H9 (cell line): ENCODE data around the gene UBA1. TPM values are rescaled to one million over a fixed set of nuclear protein-coding genes. Genes with fewer than 3 reads are reported as not detected.

ENCODE experiments used
- DNase-seq: peaks from one replicate; pipeline ENCODE4 v3.0.0-alpha.2; 2017
- H2AFZ ChIP-seq: one replicate; pipeline ENCODE4 v1.6.1; 2013; ENCODE audit warnings: mild to moderate bottlenecking, low read length, control low read depth, moderate library complexity
- H2AK5ac ChIP-seq: 2 replicates; pipeline ENCODE4 v1.6.1; 2013; ENCODE audit warnings: low read length, control low read depth, mixed read lengths; ENCODE audit not compliant: insufficient read length
- H2BK120ac ChIP-seq: one replicate; pipeline ENCODE4 v1.6.1; 2013; ENCODE audit warnings: low read depth, mild to moderate bottlenecking, low read length, control low read depth, inconsistent platforms; ENCODE audit not compliant: poor library complexity, severe bottlenecking
- H2BK12ac ChIP-seq: 2 replicates; pipeline ENCODE4 v1.6.1; 2013; ENCODE audit warnings: low read length, control low read depth, mixed read lengths, low read depth; ENCODE audit not compliant: insufficient read length
- H2BK15ac ChIP-seq: 2 replicates; pipeline ENCODE4 v1.6.1; 2013; ENCODE audit warnings: low read depth, low read length, control low read depth
- H2BK20ac ChIP-seq: one replicate; pipeline ENCODE4 v1.6.1; 2013; ENCODE audit warnings: low read depth, mild to moderate bottlenecking, low read length, control low read depth, inconsistent platforms; ENCODE audit not compliant: poor library complexity, severe bottlenecking
- H2BK5ac ChIP-seq: 2 replicates; pipeline ENCODE4 v1.6.1; 2013; ENCODE audit warnings: low read length, control low read depth, mixed read lengths; ENCODE audit not compliant: insufficient read length
- H3K14ac ChIP-seq: 2 replicates; pipeline ENCODE4 v1.6.1; 2013; ENCODE audit warnings: low read length, control low read depth; ENCODE audit not compliant: insufficient read depth
- H3K18ac ChIP-seq: 2 replicates; pipeline ENCODE4 v1.6.1; 2013; ENCODE audit warnings: low read depth, mild to moderate bottlenecking, mixed read lengths, low read length, control low read depth; ENCODE audit not compliant: insufficient read length
- H3K23ac ChIP-seq: 2 replicates; pipeline ENCODE4 v1.6.1; 2013; ENCODE audit warnings: low read length, control low read depth, mixed read lengths, low read depth; ENCODE audit not compliant: insufficient read length
- H3K23me2 ChIP-seq: 2 replicates; pipeline ENCODE4 v1.6.1; 2013; ENCODE audit warnings: low read depth, mild to moderate bottlenecking, mixed read lengths, low read length, control low read depth; ENCODE audit not compliant: insufficient read length, poor library complexity, severe bottlenecking
- H3K27ac ChIP-seq: 2 replicates; pipeline ENCODE4 v1.5.1; 2013; ENCODE audit warnings: low read length, control low read depth, mixed read lengths, low read depth; ENCODE audit not compliant: insufficient read length
- H3K27me3 ChIP-seq: 2 replicates; pipeline ENCODE4 v1.6.1; 2013; ENCODE audit warnings: low read length, control low read depth, inconsistent platforms; ENCODE audit not compliant: insufficient read depth
- H3K4ac ChIP-seq: 2 replicates; pipeline ENCODE4 v1.6.1; 2013; ENCODE audit warnings: low read depth, mild to moderate bottlenecking, control low read depth, inconsistent platforms, low read length, moderate library complexity
- H3K4me1 ChIP-seq: 2 replicates; pipeline ENCODE4 v1.6.1; 2013; ENCODE audit warnings: low read length, control low read depth, inconsistent platforms; ENCODE audit not compliant: insufficient read depth
- H3K4me2 ChIP-seq: 2 replicates; pipeline ENCODE4 v1.6.1; 2013; ENCODE audit warnings: low read length, control low read depth, mixed read lengths; ENCODE audit not compliant: insufficient read length, insufficient read depth
- H3K56ac ChIP-seq: 2 replicates; pipeline ENCODE4 v1.6.1; 2013; ENCODE audit warnings: low read depth, mild to moderate bottlenecking, mixed read lengths, low read length, control low read depth; ENCODE audit not compliant: insufficient read length
- H3K79me1 ChIP-seq: 2 replicates; pipeline ENCODE4 v1.6.1; 2013; ENCODE audit warnings: low read depth, mild to moderate bottlenecking, moderate library complexity, low read length, control low read depth, inconsistent platforms; ENCODE audit not compliant: insufficient read depth, poor library complexity, severe bottlenecking
- H3K79me2 ChIP-seq: 2 replicates; pipeline ENCODE4 v1.6.1; 2013; ENCODE audit warnings: low read length, control low read depth, inconsistent platforms; ENCODE audit not compliant: insufficient read depth
- H3K9ac ChIP-seq: 2 replicates; pipeline ENCODE4 v1.6.1; 2013; ENCODE audit warnings: low read length, control low read depth, mixed read lengths; ENCODE audit not compliant: insufficient read length; ENCODE audit errors: extremely low read depth
- H3K9me3 ChIP-seq: one replicate; pipeline ENCODE4 v1.6.1; 2013; ENCODE audit warnings: low read depth, low read length, inconsistent platforms; ENCODE audit not compliant: control insufficient read depth
- H3T11ph ChIP-seq: one replicate; pipeline ENCODE4 v1.6.1; 2013; ENCODE audit warnings: mild to moderate bottlenecking, low read length, control low read depth, inconsistent platforms
- H4K20me1 ChIP-seq: one replicate; pipeline ENCODE4 v1.6.1; 2013; ENCODE audit not compliant: control insufficient read depth, insufficient read length, insufficient read depth
- H4K5ac ChIP-seq: 2 replicates; pipeline ENCODE4 v1.6.1; 2013; ENCODE audit warnings: low read depth, mild to moderate bottlenecking, mixed read lengths, low read length, control low read depth; ENCODE audit not compliant: insufficient read length
- H4K8ac ChIP-seq: replicated peaks from 2 replicates; pipeline ENCODE4 v1.6.1; 2013; ENCODE audit warnings: low read length, control low read depth, mixed read lengths, low read depth; ENCODE audit not compliant: insufficient read length
- H4K91ac ChIP-seq: 2 replicates; pipeline ENCODE4 v1.6.1; 2013; ENCODE audit warnings: low read depth, mild to moderate bottlenecking, moderate library complexity, mixed read lengths, low read length, control low read depth; ENCODE audit not compliant: insufficient read length
- H3K27ac Mint-ChIP-seq, 3 experiments: 2 replicates in 2 of 3; 3 replicates in 1 of 3; pipeline ENCODE4 v1.8.0; 2020 to 2021; ENCODE audit warnings: mixed read lengths in 3 of 3, mild to moderate bottlenecking in 1 of 3, moderate library complexity in 1 of 3
- H3K27me3 Mint-ChIP-seq: 2 replicates; pipeline ENCODE4 v1.8.0; 2021; ENCODE audit warnings: low read depth, mild to moderate bottlenecking, moderate library complexity, mixed read lengths
- H3K36me3 Mint-ChIP-seq, 3 experiments: 2 replicates in 2 of 3; 3 replicates in 1 of 3; pipeline ENCODE4 v1.8.0; 2020 to 2021; ENCODE audit warnings: low read depth in 3 of 3, mixed read lengths in 3 of 3; ENCODE audit not compliant: insufficient read depth in 1 of 3
- H3K4me1 Mint-ChIP-seq, 2 experiments: 2 replicates each; pipeline ENCODE4 v1.8.0; 2020; ENCODE audit warnings: mixed read lengths in 2 of 2
- H3K4me3 Mint-ChIP-seq, 2 experiments: 2 replicates in 1 of 2; 3 replicates in 1 of 2; pipeline ENCODE4 v1.8.0; 2020 to 2021; ENCODE audit warnings: mild to moderate bottlenecking in 2 of 2, mixed read lengths in 2 of 2, moderate library complexity in 1 of 2
- H3K9me3 Mint-ChIP-seq, 2 experiments: 2 replicates in 1 of 2; 3 replicates in 1 of 2; pipeline ENCODE4 v1.8.0; 2020; ENCODE audit warnings: mild to moderate bottlenecking in 2 of 2, mixed read lengths in 2 of 2, moderate library complexity in 1 of 2
- CTCF ChIP-seq: fragments of 200-600 bp; sonication (generic); conservative IDR thresholded peaks from 3 replicates; pipeline ENCODE4 v1.8.0; 2021; ENCODE audit warnings: antibody characterized with exemption, mild to moderate bottlenecking
- WGBS: extraction: QIAGEN DNeasy Blood & Tissue Kit; methylation state at CpG from one replicate; pipeline ENCODE4 v1.1.7; 2013; ENCODE audit warnings: missing lambda C conversion rate, low lambda C conversion rate, mixed read lengths; ENCODE audit not compliant: insufficient read length; ENCODE audit errors: extremely low coverage; 5-methylcytosine and 5-hydroxymethylcytosine counted together
- total RNA-seq: library from RNA; stranded (reverse); gene quantifications from 2 replicates; pipeline ENCODE4 v1.2.1, GENCODE V29; 2021

UBA1 gene
- total RNA-seq, 1 experiment from 2014 or later: 427 TPM

- H3K27me3 Mint-ChIP-seq: no peaks in the 10 kb centered on the region; the same call in 1 of the 2 replicates
- no peaks in the 10 kb centered on the region for H3K79me1 ChIP-seq
- no peak overlapping the region for H4K91ac ChIP-seq
- no peak overlapping the region for H3K14ac ChIP-seq
- H2BK20ac ChIP-seq: no peak overlapping the region
- H3K23me2 ChIP-seq: no peaks in the 10 kb centered on the region
- H3K56ac ChIP-seq: no peak overlapping the region
- no peak overlapping the region for H3K4me2 ChIP-seq
- H3K4me3 Mint-ChIP-seq: no peak overlapping the region
- no peak overlapping the region for H2BK120ac ChIP-seq
- no peak overlapping the region for H3K18ac ChIP-seq
- no peak for TF ChIP-seq CTCF
- H3K27me3 ChIP-seq: no peaks in the 10 kb centered on the region
- no peak overlapping the region for H3K27ac ChIP-seq
- no CpG with 5 or more reads among the region's 9 CpGs for WGBS
- no peak overlapping the region for H2BK15ac ChIP-seq
- H4K5ac ChIP-seq: no peak overlapping the region
- H3K36me3 Mint-ChIP-seq: peaks cover 48 to 83% (median 68%) of the 10 kb centered on the region in 3 experiments
- H3K4me1 Mint-ChIP-seq: 0 out of 4 replicates have a peak, but pooled peaks cover 0 to under 1% of the 10 kb centered on the region in 2 experiments
- H4K20me1 ChIP-seq: no peaks in the 10 kb centered on the region
- peaks cover 61 to 77% of the 10 kb centered on the region in 2 experiments for H3K9me3 Mint-ChIP-seq
- no peaks in the 10 kb centered on the region for H3K9me3 ChIP-seq
- H3K4ac ChIP-seq: no peak overlapping the region
- H3K4me1 ChIP-seq: no peaks in the 10 kb centered on the region
- no peak overlapping the region for H2BK5ac ChIP-seq
- H2BK12ac ChIP-seq: no peak overlapping the region
- no peak for DNase-seq
- no peak overlapping the region for H2AFZ ChIP-seq
- H3K23ac ChIP-seq: no peak overlapping the region
- H2AK5ac ChIP-seq: no peak overlapping the region
- H3K27ac Mint-ChIP-seq: no peak overlapping the region
- no peak overlapping the region for H3T11ph ChIP-seq
- no peaks in the 10 kb centered on the region for H3K79me2 ChIP-seq
- H4K8ac ChIP-seq: no peak overlapping the region
- no peak overlapping the region for H3K9ac ChIP-seq
These were observed 11.4 kb upstream of the UBA1 start for GRCh38 chrX:47182106-47182700.
